GM23338 (cell line): ENCODE measurements around the gene IFITM5. TPM values are rescaled to one million over a fixed set of nuclear protein-coding genes. Genes with fewer than 3 reads are reported as not detected.

ENCODE experiments used
- ATAC-seq: fragments of 200-7000 bp; cut with Tn5 transposase; 3 replicates; pipeline ENCODE4 v1.9.1; 2020
- DNase-seq: peaks from one replicate; pipeline ENCODE4 v3.0.0-alpha.2; 2015; ENCODE audit warnings: low spot score
- H2AFZ ChIP-seq: fragments of 200-600 bp; sonication (generic); 2 replicates; pipeline ENCODE4 v1.8.0; 2016; ENCODE audit warnings: antibody characterized with exemption, mild to moderate bottlenecking, moderate library complexity
- H3F3A ChIP-seq: fragments of 200-600 bp; sonication (generic); replicated peaks from 2 replicates; pipeline ENCODE4 v1.8.0; 2017; ENCODE audit warnings: antibody characterized with exemption, mixed run types, low read depth
- H3K27ac ChIP-seq: fragments of 200-600 bp; sonication (generic); 2 replicates; pipeline ENCODE4 v1.6.1; 2016; ENCODE audit warnings: low read depth
- H3K27me3 ChIP-seq: fragments of 200-600 bp; sonication (generic); 2 replicates; pipeline ENCODE4 v1.8.0; 2016; ENCODE audit warnings: mild to moderate bottlenecking, mixed run types, moderate library complexity; ENCODE audit not compliant: insufficient read depth
- H3K36me3 ChIP-seq: fragments of 200-600 bp; sonication (generic); 2 replicates; pipeline ENCODE4 v1.8.0; 2016; ENCODE audit warnings: mild to moderate bottlenecking; ENCODE audit not compliant: insufficient read depth
- H3K4me1 ChIP-seq: fragments of 200-600 bp; sonication (generic); 2 replicates; pipeline ENCODE4 v1.8.0; 2016; ENCODE audit warnings: mild to moderate bottlenecking, moderate library complexity; ENCODE audit not compliant: insufficient read depth
- H3K4me2 ChIP-seq: fragments of 200-600 bp; sonication (generic); 2 replicates; pipeline ENCODE4 v1.7.1; 2017; ENCODE audit warnings: mixed run types
- H3K4me3 ChIP-seq: fragments of 200-600 bp; sonication (generic); 2 replicates; pipeline ENCODE4 v1.6.1; 2016; ENCODE audit warnings: mixed run types
- H3K79me2 ChIP-seq: fragments of 200-600 bp; sonication (generic); replicated peaks from 2 replicates; pipeline ENCODE4 v1.8.0; 2017; ENCODE audit warnings: mild to moderate bottlenecking; ENCODE audit not compliant: insufficient read depth
- H3K9me2 ChIP-seq: fragments of 200-600 bp; sonication (generic); 2 replicates; pipeline ENCODE4 v1.8.0; 2017; ENCODE audit not compliant: insufficient read depth
- H4K20me1 ChIP-seq: fragments of 200-600 bp; sonication (generic); replicated peaks from 2 replicates; pipeline ENCODE4 v1.8.0; 2017; ENCODE audit warnings: mild to moderate bottlenecking; ENCODE audit not compliant: insufficient read depth
- H3K27ac Mint-ChIP-seq: 2 replicates; pipeline ENCODE4 v1.8.0; 2020; ENCODE audit warnings: inconsistent platforms, mild to moderate bottlenecking, moderate library complexity, mixed read lengths
- H3K27me3 Mint-ChIP-seq: 3 replicates; pipeline ENCODE4 v1.8.0; 2022; ENCODE audit warnings: low read depth, mild to moderate bottlenecking, moderate library complexity, mixed read lengths, inconsistent platforms; ENCODE audit not compliant: insufficient read depth, poor library complexity
- H3K36me3 Mint-ChIP-seq: 3 replicates; pipeline ENCODE4 v1.8.0; 2021; ENCODE audit warnings: low read depth, mild to moderate bottlenecking, inconsistent platforms, moderate library complexity, mixed read lengths
- H3K4me1 Mint-ChIP-seq: 3 replicates; pipeline ENCODE4 v1.8.0; 2020; ENCODE audit warnings: mild to moderate bottlenecking, inconsistent platforms, mixed read lengths
- H3K4me3 Mint-ChIP-seq: 3 replicates; pipeline ENCODE4 v1.8.0; 2021; ENCODE audit warnings: moderate library complexity, mild to moderate bottlenecking, inconsistent platforms, mixed read lengths
- H3K9me3 Mint-ChIP-seq: 3 replicates; pipeline ENCODE4 v1.8.0; 2020; ENCODE audit warnings: moderate library complexity, mild to moderate bottlenecking, inconsistent platforms, mixed read lengths
- CREB1 ChIP-seq: fragments of 250-450 bp; sonication (Bioruptor Pico); IDR thresholded peaks from 2 replicates; pipeline ENCODE4 v1.5.0; 2020; ENCODE audit warnings: low read depth, mild to moderate bottlenecking, moderate library complexity
- CTCF ChIP-seq, 2 experiments: fragments of 200-600 bp in 1 of 2; sonication (generic) in 1 of 2; conservative IDR thresholded peaks; 2 replicates each; pipeline versions ENCODE4 v1.5.1 to v1.6.1; 2016 to 2017; ENCODE audit warnings: antibody characterized with exemption in 2 of 2, low read depth in 2 of 2, mild to moderate bottlenecking in 2 of 2, moderate library complexity in 1 of 2
- EZH2 ChIP-seq: fragments of 200-600 bp; sonication (generic); IDR thresholded peaks from one replicate; pipeline ENCODE4 v1.8.0; 2017; ENCODE audit warnings: antibody characterized with exemption, mild to moderate bottlenecking, low read depth; ENCODE audit not compliant: unreplicated experiment
- EZH2phosphoT487 ChIP-seq: fragments of 200-600 bp; sonication (generic); IDR thresholded peaks from one replicate; pipeline ENCODE4 v1.8.1; 2018; ENCODE audit warnings: antibody characterized with exemption; ENCODE audit not compliant: unreplicated experiment
- JUNB ChIP-seq: IDR thresholded peaks from one replicate; pipeline ENCODE4 v1.6.1; 2016; ENCODE audit warnings: antibody characterized with exemption; ENCODE audit not compliant: unreplicated experiment
- NANOG ChIP-seq: IDR thresholded peaks from 2 replicates; pipeline ENCODE4 v1.6.1; 2016; ENCODE audit warnings: antibody characterized with exemption, borderline replicate concordance
- POLR2AphosphoS5 ChIP-seq: IDR thresholded peaks from 2 replicates; pipeline ENCODE4 v1.6.1; 2016; ENCODE audit warnings: antibody characterized with exemption, low read depth
- STAT1 ChIP-seq: IDR thresholded peaks from one replicate; pipeline ENCODE4 v1.6.1; 2016; ENCODE audit warnings: antibody characterized with exemption; ENCODE audit not compliant: unreplicated experiment
- ZNF114 ChIP-seq: fragments of 250-450 bp; sonication (Bioruptor Pico); IDR thresholded peaks from 2 replicates; pipeline ENCODE4 v1.5.0; 2020; ENCODE audit warnings: mild to moderate bottlenecking, moderate library complexity
- ZNF331 ChIP-seq: fragments of 250-450 bp; sonication (Bioruptor Pico); IDR thresholded peaks from 2 replicates; pipeline ENCODE4 v1.5.0; 2020; ENCODE audit warnings: low read depth, mild to moderate bottlenecking, moderate library complexity
- ZNF462 ChIP-seq: fragments of 250-450 bp; sonication (Bioruptor Pico); IDR thresholded peaks from 2 replicates; pipeline ENCODE4 v1.5.0; 2020; ENCODE audit warnings: mild to moderate bottlenecking, moderate library complexity
- polyA plus RNA-seq: library from polyadenylated mRNA; unstranded; fragments of >200 nt; fragmentation: Nextera tagmentation; extraction: Ambion mirVana; gene quantifications from 2 replicates; pipeline ENCODE4 v1.2.1, GENCODE V29; 2016
- total RNA-seq: library from RNA; depleted of rRNA; stranded (reverse); fragments of >200 nt; shearing (Covaris generic); gene quantifications from 2 replicates; pipeline ENCODE4 v1.2.3, GENCODE V29; 2014
- TF ChIP-seq, protein P1 (sequence below): IDR thresholded peaks from 2 replicates; pipeline ENCODE4 v1.6.1; 2016; ENCODE audit warnings: antibody characterized with exemption
- TF ChIP-seq, protein P2 (sequence below): IDR thresholded peaks from one replicate; pipeline ENCODE4 v1.6.1; 2018; ENCODE audit warnings: antibody characterized with exemption; ENCODE audit not compliant: unreplicated experiment

Gene IFITM5
- total and polyA plus RNA-seq, 2 experiments from 2014 or later = not detected

DNA sequence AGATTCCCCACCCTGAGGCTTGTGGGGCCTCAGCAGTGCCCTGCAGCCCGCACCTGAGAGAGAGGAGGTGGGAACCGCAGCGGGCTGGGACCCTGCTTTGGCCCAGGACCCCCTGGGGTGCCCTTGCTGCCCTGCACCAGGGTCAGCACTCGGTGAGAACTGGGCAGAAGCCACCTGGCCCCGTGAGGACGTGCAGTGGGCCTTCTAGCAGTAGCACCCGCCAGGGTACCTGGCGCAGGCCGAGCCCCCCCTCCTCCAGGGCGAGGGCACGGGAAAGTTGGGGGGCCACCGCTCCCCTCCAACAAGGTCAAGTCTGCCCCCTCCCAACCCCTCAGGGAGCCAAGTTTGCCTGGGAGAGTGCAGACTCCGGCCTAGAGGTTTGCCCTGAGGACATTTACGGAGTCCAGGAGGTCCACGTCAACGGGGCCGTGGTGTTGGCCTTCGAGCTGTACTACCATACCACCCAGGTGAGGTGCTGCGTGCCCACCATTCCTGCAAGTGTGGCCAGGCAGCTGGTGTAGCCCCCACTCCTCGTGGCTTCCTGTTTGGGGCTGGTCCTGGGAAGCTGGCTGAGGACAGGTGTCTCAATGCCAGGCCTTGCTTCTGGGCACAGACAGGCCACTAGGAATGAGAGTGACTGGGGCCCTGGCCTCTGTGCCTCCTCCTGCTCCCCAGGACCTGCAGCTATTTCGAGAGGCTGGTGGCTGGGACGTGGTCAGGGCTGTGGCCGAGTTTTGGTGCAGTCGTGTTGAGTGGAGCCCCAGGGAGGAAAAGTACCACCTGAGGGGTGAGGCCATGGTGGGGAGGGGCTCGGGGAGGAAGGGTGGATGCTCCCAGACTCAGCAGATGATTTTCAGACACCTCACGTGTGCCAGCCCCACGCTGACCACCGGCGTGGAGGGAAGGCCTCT lies 6.9 kb downstream of the IFITM5 start:
- no peak for DNase-seq
- no peaks in the 10 kb centered on the region for H4K20me1 ChIP-seq
- peaks cover 21% of the 10 kb centered on the region for H3K4me1 Mint-ChIP-seq

More for the DNA sequence above, 6.9 kb downstream of the IFITM5 start:
- no peaks in the 10 kb centered on the region for H3K36me3 ChIP-seq
- no peak overlapping the region for H3K27ac Mint-ChIP-seq
- peaks cover 16% of the 10 kb centered on the region for H3K27me3 Mint-ChIP-seq
- H3K4me3 ChIP-seq = no peak overlapping the region
- H3K36me3 Mint-ChIP-seq = peaks cover 11% of the 10 kb centered on the region; the same call in 2 of the 3 replicates
- H3K4me3 Mint-ChIP-seq = no peak overlapping the region
- H3K27me3 ChIP-seq = peaks cover 13% of the 10 kb centered on the region
- no peak overlapping the region for H3K27ac ChIP-seq
- no peak overlapping the region for H2AFZ ChIP-seq
- TF ChIP-seq, protein P1, sequence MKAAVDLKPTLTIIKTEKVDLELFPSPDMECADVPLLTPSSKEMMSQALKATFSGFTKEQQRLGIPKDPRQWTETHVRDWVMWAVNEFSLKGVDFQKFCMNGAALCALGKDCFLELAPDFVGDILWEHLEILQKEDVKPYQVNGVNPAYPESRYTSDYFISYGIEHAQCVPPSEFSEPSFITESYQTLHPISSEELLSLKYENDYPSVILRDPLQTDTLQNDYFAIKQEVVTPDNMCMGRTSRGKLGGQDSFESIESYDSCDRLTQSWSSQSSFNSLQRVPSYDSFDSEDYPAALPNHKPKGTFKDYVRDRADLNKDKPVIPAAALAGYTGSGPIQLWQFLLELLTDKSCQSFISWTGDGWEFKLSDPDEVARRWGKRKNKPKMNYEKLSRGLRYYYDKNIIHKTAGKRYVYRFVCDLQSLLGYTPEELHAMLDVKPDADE = no peak
- TF ChIP-seq CREB1 (no peak), CTCF (conservative IDR thresholded peaks at IDR 0.05; ENCODE audit: low read depth in 2 of 2) (no peak), NANOG (no peak), STAT1 (no peak), EZH2phosphoT487 (no peak), ZNF462 (CRISPR knock-in tag) (no peak), POLR2AphosphoS5 (no peak), JUNB (no peak), EZH2 (no peak), ZNF114 (no peak), ZNF331 (CRISPR knock-in tag) (no peak)
- TF ChIP-seq, protein P2, sequence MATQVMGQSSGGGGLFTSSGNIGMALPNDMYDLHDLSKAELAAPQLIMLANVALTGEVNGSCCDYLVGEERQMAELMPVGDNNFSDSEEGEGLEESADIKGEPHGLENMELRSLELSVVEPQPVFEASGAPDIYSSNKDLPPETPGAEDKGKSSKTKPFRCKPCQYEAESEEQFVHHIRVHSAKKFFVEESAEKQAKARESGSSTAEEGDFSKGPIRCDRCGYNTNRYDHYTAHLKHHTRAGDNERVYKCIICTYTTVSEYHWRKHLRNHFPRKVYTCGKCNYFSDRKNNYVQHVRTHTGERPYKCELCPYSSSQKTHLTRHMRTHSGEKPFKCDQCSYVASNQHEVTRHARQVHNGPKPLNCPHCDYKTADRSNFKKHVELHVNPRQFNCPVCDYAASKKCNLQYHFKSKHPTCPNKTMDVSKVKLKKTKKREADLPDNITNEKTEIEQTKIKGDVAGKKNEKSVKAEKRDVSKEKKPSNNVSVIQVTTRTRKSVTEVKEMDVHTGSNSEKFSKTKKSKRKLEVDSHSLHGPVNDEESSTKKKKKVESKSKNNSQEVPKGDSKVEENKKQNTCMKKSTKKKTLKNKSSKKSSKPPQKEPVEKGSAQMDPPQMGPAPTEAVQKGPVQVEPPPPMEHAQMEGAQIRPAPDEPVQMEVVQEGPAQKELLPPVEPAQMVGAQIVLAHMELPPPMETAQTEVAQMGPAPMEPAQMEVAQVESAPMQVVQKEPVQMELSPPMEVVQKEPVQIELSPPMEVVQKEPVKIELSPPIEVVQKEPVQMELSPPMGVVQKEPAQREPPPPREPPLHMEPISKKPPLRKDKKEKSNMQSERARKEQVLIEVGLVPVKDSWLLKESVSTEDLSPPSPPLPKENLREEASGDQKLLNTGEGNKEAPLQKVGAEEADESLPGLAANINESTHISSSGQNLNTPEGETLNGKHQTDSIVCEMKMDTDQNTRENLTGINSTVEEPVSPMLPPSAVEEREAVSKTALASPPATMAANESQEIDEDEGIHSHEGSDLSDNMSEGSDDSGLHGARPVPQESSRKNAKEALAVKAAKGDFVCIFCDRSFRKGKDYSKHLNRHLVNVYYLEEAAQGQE = no peak
- peaks cover 3% of the 10 kb centered on the region; the same call in 1 of the 2 replicates for H3F3A ChIP-seq
- no peaks in the 10 kb centered on the region for H3K9me2 ChIP-seq
- H3K4me1 ChIP-seq = no peaks in the 10 kb centered on the region; the same call in 1 of the 2 replicates
- H3K9me3 Mint-ChIP-seq = no peaks in the 10 kb centered on the region
- H3K4me2 ChIP-seq = no peak overlapping the region
- no peaks in the 10 kb centered on the region for H3K79me2 ChIP-seq
- ATAC-seq = no peak
